GM21526 (cell line): ENCODE data around the gene HAGHL.
"Not testable (repeated sequence)": the region's sequence is repeated elsewhere in the genome, so short reads cannot be mapped to it uniquely, and the experiment has no call there.

Experiments used
- ATAC-seq: cut with Tn5 transposase; IDR thresholded peaks from one replicate; pipeline ENCODE4 v1.9.1; 2021; ENCODE audit warnings: moderate library complexity; ENCODE audit not compliant: unreplicated experiment, low FRiP score

The HAGHL gene

DNA sequence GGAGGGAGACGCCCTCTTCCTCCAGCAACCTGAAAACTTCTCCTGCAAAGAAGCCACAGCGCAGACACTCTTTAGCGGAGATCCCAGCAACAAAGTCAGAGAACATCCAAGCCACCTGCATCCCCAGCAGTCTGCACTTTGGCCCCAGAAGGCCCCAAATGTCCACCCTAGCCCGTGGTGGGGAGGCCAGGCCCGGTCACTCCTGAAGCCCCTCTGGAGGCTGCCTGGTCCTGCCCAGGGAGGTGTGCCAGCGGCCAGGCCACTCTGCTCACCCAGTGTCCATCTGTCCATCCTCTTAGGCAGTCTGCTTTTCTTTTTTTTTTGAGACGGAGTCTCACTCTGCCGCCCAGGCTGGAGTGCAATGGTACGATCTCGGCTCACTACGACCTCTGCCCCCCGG, 5.4 kb downstream of the HAGHL start:
- no peak for ATAC-seq

GRCh38 chr16:732936-733335, 6.0 kb downstream of the HAGHL start:
- no peak for ATAC-seq

GRCh38 chr16:733382-734207, 6.7 kb downstream of the HAGHL start:
- no peak for ATAC-seq

- no peak for ATAC-seq
Observed at GRCh38 chr16:734208-734980, 7.5 kb downstream of the HAGHL start.

DNA sequence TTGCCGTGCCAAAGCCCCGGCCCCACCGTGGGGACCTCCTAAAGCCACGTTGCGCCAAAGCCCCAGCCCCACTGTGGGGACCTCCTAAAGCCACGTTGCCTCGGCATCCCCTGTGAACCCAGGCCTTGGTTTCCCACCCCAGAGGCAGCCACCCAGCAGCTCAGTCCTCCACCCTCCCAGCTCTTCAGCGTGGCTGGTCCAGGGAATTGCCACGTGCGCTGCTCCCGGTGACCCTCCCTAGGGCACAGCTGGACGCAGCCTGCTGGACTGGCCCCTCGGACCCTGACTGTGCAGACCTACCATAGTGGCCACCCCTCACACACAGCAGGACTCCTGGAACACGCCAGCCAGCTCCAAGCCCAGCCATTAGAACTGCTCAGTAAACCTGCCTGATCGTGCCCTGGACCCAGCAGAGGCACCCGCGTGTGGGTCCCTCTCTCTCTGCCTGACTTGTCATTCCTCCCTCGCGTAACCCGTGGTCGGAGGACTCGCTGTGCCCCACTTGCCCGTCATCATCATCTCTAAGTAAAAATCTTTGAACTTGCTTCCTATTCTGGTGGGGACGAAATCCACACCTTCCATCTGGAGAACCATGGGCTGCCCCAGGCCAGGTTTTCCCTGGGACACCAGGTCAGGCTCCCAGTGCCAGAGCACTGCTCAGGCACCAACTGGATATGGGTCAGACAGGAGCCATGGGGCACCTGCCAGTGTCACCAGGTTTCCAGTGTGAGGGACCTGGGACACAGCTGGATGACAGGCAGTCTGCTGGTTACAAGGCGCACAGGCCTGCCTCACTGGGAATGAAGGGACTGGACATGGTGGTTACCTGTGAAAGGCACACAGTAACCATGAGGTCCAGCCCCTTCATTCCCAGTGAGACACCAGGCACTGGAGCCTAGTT, 8.3 kb downstream of the HAGHL start:
- ATAC-seq: no peak

DNA sequence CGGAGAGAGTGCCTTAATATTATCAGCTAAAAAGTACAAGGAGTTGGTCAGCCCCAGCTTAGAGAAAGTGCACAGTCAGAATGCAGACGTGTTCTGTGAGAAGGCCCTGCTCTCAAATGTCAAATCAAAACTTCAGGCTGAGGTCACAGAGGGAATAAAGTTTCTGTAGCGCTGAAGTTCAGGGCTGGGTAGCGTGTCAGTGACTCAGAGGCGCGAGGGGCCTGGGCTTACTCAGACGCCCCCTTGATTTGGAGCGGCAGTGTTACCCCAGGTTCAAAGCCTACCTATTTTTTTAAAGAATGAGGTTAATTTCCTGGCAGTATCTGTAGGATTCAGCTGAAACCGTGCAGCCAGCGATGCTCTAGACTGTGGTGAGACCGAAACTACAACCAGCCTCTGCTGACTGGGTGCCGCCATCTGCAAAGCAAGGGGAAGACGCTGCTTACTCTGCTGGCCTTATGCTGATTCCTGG, 9.1 kb downstream of the HAGHL start:
- no peak for ATAC-seq

DNA sequence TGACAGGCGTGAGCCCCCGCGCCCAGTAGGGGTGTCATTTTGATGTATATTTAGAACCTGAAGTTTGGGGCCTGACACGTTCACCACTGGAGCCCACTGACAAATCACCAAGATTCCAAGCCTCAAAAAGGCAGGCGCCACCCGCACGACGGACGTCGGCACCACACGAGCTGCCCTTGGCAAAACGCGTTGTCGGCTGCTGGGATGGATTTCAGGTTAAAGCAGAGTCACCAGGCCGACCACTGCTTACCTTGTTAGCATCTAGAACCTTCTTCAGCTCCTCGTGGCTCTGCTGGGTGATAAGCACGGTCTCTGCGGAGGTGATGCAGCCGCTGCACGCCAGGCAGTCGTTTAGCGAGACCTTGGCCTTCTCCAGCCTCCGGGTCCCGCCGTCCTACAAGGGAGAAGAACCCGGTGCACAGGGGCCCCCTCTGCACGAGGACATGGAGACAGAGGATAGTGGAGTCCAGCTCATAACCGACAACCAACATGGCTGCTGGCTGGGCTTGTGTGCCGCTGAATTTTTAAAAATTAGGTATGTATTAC, 10.1 kb downstream of the HAGHL start:
- no peak for ATAC-seq

DNA sequence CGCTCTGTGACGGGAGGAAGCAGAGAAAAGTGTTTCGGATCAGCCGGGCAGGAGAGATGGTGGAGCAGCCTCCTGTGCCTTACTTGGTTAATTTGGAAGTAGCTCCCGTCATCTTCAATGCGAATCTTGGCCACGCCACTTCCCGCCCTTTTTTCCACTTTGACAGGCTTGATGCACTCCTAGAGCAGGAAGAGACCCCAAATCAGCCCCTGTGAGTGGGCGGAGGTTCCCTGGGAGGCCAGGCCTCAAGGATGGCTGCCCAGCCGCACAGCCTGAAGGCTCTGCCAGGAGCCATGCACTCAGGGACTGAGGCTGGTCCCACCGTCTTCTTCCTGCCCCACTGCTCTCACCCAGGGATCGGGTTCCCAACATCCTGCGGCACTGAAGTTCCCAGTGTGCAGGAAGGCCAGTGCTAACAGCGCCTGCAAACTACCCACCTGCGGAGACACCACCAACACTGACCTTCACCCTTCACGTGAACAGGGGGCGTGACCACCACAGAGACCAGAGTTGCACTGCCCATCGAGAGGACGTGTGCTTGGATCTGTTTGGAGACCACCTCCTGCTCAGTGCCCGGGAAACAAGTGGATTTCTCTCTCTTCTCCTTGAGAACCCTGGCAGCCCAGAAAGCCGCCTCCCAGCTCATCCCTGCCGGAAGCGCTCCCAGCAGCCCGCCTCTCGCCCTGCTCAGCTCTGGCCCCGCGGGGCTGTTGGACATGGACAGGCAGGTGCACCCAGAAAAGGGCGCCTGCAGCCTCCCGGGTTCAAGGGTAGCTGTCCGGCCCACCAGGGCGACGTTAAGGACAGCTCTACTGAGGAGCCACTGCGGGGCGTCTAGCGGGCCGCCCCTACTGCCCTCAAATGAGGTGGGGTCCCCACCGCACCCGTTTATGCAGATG, 12.9 kb downstream of the HAGHL start:
- ATAC-seq: no peak

DNA sequence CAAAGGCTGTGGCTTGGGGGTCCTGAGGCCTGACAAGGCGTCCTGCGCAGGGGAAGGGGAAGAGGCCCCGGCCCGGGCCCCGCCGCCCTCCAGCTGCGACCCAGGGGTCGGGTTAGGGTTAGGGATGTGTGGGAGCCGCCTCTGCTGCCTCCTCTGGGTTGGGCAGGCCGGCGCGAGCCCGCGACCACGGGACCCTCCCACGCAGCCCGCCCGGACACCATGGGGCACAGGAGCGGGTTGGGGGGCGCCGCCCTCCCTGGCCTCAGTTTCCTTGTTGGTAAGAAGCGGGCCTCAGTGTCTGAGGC, 13.5 kb downstream of the HAGHL start:
- ATAC-seq: peak; percentile 15

- ATAC-seq: peak; percentile 59
Observed at GRCh38 chr16:740764-741505, 14.0 kb downstream of the HAGHL start, which contains the start of gene CIAO3. Gene CIAO3, minus strand, starts transcription at chr16:740997. Its CDS starts 12 bp downstream, at chr16:740985.

DNA sequence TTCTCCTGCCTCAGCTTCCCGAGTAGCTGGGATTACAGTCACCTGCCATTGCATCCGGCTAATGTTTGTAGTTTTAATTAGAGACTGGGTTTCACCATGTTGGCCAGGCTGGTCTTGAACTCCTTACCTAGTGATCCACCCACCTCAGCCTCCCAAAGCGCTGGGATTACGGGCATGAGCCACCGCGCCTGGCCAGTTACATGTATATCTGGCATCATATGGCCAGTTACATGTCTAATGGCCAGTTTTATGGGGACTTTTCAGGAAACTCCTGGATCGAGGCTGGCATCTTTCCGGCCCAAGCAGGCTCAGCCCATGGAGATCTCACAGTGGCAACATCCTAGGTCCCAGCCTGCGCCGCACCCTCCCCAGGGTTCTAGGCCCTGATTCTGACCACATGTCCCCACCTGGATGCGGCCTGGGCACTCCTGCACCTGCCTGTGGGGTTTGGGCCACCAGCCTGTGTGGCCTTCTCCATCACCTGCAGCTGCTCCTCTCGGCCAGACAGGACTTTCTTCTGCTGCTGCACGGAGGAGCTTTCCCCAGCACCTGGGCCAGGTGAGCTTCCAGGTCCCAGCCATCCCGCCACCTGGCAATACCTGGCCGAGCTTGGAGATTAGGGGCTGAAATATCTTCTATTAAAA, 15.2 kb downstream of the HAGHL start:
- ATAC-seq: no peak

DNA sequence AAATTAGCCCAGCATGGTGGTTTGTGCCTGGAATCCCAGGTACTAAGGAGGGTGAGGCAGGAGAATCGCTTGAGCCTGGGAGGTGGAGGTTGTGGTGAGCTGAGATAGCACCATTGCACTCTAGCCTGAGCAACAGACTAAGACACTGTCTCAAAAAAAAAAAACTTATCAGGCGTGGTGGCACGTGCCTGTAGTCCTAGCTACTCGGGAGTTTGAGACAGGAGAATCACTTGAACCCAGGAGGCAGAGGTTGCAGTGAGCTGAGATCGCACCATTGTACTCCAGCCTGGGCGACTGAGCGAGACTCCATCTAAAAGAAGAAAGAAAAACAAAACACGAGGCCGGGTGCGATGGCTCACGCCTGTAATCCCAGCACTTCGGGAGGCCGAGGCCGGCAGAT, 16.0 kb downstream of the HAGHL start:
- not testable (repeated sequence) for ATAC-seq

- no peak for ATAC-seq
Observed at GRCh38 chr16:743794-744500, 17.0 kb downstream of the HAGHL start.

DNA sequence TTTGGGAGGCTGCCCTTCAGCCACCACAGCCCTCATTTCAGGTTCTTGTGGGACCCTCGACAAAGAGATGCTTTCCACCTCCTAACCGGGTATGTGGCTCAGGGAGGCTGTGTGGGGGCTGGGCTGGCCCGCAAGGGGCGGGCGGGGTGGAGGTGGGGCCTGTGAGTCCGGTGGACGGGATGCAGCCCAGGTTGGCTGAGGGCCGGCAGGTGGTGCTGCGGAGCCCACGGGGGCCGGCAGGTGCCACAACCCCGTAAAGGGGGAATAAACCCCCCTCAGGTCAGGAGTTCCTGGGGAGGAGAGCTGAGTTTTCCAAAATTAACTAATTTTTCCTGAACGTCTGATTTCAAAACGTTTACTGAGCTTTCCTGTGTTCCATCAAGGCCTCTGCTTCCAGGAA, 18.8 kb downstream of the HAGHL start:
- ATAC-seq: no peak

DNA sequence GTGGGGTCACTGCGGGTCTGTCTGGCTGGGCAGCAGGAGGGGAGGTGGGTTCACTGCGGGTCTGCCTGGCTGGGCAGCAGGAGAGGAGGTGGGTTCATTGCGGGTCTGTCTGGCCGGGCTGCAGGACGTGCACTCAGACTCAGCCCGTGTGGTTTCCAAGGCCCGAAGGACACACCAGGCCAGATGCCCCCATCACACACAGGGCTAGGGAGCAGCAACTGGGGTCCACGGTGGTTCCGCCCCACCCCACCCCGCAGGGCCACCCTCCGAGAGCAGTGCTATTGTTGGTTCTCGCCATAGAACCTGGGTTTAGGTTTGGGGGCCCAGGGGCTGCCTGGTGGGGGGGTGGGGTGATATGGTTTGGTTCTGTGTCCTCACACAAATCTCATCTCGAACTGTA, 19.7 kb downstream of the HAGHL start:
- ATAC-seq: no peak

GRCh38 chr16:747978-748746, 21.3 kb downstream of the HAGHL start:
- no peak for ATAC-seq

DNA sequence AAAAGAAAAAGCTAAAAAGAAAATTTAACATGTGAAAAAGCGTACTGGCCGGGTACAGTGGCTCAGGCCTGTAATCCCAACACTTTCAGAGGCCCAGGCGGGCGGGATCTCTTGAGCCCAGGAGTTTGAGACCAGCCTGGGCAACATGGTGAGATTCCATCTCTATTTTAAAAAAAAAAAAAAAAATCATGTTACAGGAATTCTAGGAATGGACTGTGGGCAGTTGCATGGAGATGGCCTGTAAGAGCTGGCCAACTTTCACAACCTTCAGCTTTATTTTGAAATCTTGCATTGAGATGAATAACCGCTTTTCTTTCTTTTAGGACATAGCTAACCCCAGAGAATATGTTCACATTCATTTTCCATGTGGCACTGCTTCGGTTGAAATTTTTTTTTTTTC, 22.1 kb downstream of the HAGHL start:
- ATAC-seq: no peak
